Measurements from ENCODE around the gene PARD3B.
A peak's percentile ranks its signal among the peaks of the same experiment; 100 is the strongest.

The PARD3B gene

DNA sequence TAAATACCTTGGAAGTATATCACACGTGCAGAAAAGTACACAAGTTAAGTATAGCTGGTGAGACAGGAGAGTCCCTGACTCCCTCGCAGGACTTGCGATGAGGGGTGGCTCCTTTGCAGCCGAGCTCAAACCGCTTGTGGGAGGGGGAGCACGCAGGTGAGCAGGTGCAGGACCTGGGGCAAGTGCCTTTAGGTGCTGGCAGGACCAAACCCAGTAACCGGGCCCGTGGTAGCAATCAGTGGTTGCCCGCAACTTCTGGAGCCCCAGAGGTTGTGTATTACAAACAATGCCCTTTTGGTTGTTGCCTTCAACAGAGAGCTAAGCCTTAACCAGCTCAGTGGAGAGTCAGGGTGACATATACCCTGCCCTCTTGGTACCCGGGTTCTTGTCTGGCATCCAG, 132.8 kb downstream of the PARD3B start:
- DNase-seq = no peak
- intact Hi-C loops (cut with DNase I) = no loop called here

DNA sequence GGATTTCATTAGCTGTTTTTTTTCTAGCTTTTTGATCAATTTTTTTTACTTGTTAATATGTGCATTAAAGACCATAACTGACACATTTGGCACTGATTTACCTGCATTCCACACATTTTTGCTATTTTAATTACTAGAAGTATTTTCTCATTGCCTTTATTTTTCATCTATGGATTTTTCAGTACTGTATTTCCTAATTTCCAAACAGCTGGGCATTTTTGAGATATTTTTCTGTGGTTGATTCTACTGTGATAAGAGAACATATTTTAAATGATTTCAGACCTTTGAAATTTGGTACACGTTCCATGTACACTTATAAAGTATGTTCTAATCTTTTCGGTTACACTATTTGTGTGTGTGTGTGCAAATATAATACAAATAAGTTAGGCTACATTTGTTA, 135.3 kb downstream of the PARD3B start:
- intact Hi-C loops (cut with DNase I) = no loop called here
- no peak for DNase-seq

GRCh38 chr2:204681412-204681811, 136.1 kb downstream of the PARD3B start:
- DNase-seq = peak in 1 of 42 donors; percentile 5
- intact Hi-C loops (cut with DNase I) = no loop called here

DNA sequence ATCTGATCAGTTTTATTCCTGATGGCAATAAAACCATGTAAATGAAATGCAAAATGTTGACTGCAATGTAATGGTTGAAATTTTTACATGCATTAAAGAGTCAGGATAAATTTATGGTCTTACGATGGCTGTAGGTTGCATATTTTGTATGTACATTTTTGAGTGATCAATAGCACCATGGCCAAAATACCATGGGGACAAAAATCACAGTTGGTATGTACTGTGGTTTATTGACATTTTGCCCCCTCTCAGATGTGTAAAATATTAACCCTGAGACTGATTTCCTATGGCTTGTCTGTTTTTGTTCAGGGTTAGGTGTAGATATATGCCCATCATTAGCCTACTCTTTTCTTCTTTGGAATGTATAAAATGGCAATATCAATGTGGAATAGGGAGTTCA, 138.1 kb downstream of the PARD3B start:
- intact Hi-C loops (cut with DNase I) = no loop called here

DNA sequence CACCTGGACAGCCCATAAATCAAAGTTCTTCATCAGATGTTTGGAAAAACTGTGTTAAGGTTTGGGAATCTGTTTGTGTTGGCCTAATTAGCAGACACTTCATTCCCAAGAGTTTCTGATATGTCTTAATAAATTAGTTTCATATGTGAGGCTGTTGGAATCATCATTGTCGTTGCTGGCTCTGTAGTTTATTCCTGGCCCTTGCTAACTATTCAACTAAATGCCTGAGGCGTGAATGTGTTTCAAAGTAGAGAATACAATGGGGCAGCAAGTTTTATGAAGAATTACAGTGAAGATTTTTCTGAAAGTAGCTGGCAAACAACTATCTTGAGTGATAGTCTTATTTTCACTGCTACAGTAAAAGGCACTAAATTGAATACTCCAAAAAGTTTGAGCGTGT, 141.1 kb downstream of the PARD3B start:
- no peak for DNase-seq
- intact Hi-C loops (cut with DNase I) = no loop called here

More for the DNA sequence above, 138.1 kb downstream of the PARD3B start:
- no peak for DNase-seq

- no peak for DNase-seq
- intact Hi-C loops (cut with DNase I) = no loop called here
Observed at GRCh38 chr2:204687776-204688175, 142.5 kb downstream of the PARD3B start.

- DNase-seq = peak in 27 of 42 donors; percentile 7 to 76 (median 38)
- intact Hi-C loops (cut with DNase I) = loop anchor here (10.0 kb wide), 1 partner anchor 367 kb away; no protein-coding TSS in a partner anchor
Observed at GRCh38 chr2:204691911-204692510, 146.7 kb downstream of the PARD3B start.

- intact Hi-C loops (cut with DNase I) = loop anchor here (10.0 kb wide), 1 partner anchor 368 kb away; no protein-coding TSS in a partner anchor
Observed at GRCh38 chr2:204692790-204693189, 147.5 kb downstream of the PARD3B start.

GRCh38 chr2:204693262-204693661, 148.0 kb downstream of the PARD3B start:
- DNase-seq = no peak
- intact Hi-C loops (cut with DNase I) = loop anchor here (10.0 kb wide), 1 partner anchor 368 kb away; no protein-coding TSS in a partner anchor

More at GRCh38 chr2:204692790-204693189, 147.5 kb downstream of the PARD3B start:
- DNase-seq = no peak

- DNase-seq = no peak
- intact Hi-C loops (cut with DNase I) = loop anchor here (10.0 kb wide), 1 partner anchor 371 kb away; no protein-coding TSS in a partner anchor
Observed at GRCh38 chr2:204695506-204695905, 150.2 kb downstream of the PARD3B start.

- intact Hi-C loops (cut with DNase I) = loop anchor here (10.0 kb wide), 1 partner anchor 371 kb away; no protein-coding TSS in a partner anchor
- no peak for DNase-seq
Observed at GRCh38 chr2:204696124-204696523, 150.8 kb downstream of the PARD3B start.

GRCh38 chr2:204705243-204705932, 160.1 kb downstream of the PARD3B start:
- intact Hi-C loops (cut with DNase I) = no loop called here
- DNase-seq = no peak

DNA sequence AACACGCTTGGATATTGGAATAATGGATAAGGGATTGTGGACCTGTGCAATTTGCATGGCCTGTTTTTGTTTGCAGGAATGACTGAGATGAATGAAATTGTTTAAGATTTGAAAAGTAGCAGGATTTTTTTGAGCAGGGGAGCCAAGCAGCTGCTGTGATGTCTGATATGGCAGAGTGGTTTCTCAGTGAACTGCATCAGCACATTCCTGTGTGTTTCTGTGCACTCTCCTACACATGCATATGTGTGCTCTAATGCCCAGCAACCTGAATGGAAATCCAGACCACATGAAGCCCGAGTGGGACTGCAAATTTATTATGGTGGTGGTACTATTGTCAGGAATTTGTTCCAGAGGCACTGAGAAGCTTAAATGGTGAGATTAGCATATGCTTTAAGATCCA, 161.7 kb downstream of the PARD3B start:
- intact Hi-C loops (cut with DNase I) = no loop called here

GRCh38 chr2:204713211-204713610, 167.9 kb downstream of the PARD3B start:
- DNase-seq = no peak

More for the DNA sequence above, 161.7 kb downstream of the PARD3B start:
- DNase-seq = no peak

GRCh38 chr2:204715361-204715760, 170.1 kb downstream of the PARD3B start:
- intact Hi-C loops (cut with DNase I) = no loop called here
- DNase-seq = no peak

More at GRCh38 chr2:204713211-204713610, 167.9 kb downstream of the PARD3B start:
- intact Hi-C loops (cut with DNase I) = no loop called here

- DNase-seq = no peak
Observed at GRCh38 chr2:204717591-204717990, 172.3 kb downstream of the PARD3B start.

GRCh38 chr2:204718607-204719006, 173.3 kb downstream of the PARD3B start:
- intact Hi-C loops (cut with DNase I) = no loop called here
- no peak for DNase-seq

More at GRCh38 chr2:204717591-204717990, 172.3 kb downstream of the PARD3B start:
- intact Hi-C loops (cut with DNase I) = no loop called here

GRCh38 chr2:204720874-204721273, 175.6 kb downstream of the PARD3B start:
- intact Hi-C loops (cut with DNase I) = no loop called here
- no peak for DNase-seq

- no peak for DNase-seq
- intact Hi-C loops (cut with DNase I) = no loop called here
Observed at GRCh38 chr2:204722207-204722606, 176.9 kb downstream of the PARD3B start.

DNA sequence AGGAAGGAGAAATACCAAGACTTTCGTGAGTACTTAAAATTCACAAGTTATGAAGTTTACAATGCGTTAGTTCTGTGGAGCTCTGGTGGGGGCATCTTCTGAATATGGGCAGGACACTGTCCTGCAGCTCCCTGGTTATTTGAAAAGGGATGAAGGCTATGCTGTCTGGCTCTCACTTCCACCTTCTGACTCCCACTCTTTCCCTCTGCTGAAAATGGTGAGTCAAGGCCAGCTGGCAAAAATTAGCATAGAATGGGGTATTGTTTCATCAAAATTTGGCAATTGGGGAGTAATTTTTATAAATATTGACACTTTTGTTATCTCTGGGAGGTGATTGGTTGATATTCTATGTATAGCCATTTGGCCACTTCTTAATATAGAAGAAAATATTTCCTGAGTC, 177.4 kb downstream of the PARD3B start:
- no peak for DNase-seq
- intact Hi-C loops (cut with DNase I) = no loop called here

All from head of caudate nucleus (tissue), 42 donors.